ENCODE measurements around the gene KRTAP12-2.
"Not testable (repeated sequence)": the region's sequence is repeated elsewhere in the genome, so short reads cannot be mapped to it uniquely, and the experiment has no call there.

The KRTAP12-2 gene

DNA sequence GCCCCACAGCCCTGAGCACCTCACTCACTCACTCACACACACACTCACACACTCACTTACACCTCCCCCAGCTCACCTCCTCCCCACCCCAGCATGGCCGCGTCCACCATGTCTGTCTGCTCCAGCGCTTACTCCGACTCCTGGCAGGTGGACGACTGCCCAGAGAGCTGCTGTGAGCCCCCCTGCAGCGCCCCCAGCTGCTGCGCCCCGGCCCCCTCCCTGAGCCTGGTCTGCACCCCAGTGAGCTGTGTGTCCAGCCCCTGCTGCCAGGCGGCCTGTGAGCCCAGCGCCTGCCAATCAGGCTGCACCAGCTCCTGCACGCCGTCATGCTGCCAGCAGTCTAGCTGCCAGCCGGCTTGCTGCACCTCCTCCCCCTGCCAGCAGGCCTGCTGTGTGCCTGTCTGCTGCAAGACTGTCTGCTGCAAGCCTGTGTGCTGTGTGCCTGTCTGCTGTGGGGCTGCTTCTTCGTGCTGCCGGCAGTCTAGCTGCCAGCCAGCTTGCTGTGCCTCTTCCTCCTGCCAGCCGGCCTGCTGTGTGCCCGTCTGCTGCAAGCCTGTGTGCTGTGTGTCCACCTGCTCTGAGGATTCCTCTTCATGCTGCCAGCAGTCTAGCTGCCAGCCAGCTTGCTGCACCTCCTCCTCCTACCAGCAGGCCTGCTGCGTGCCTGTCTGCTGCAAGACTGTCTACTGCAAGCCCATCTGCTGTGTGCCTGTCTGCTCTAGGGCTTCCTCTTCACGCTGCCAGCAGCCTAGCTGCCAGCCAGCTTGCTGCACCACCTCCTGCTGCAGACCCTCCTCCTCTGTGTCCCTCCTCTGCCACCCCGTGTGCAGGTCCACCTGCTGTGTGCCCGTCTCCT, 20.1 kb downstream of the KRTAP12-2 start, which contains the start of gene KRTAP10-11:
TSS of gene KRTAP10-11 (plus strand) at position 49 of the 856 bp plus-strand sequence. CDS start at position 94, 45 bp downstream.
- TF ChIP-seq CTCF (IDR thresholded peaks at IDR 0.05), result not testable (repeated sequence)

GRCh38 chr21:44644878-44645277, 21.8 kb downstream of the KRTAP12-2 start:
- no peak for TF ChIP-seq CTCF (IDR thresholded peaks at IDR 0.05)

DNA sequence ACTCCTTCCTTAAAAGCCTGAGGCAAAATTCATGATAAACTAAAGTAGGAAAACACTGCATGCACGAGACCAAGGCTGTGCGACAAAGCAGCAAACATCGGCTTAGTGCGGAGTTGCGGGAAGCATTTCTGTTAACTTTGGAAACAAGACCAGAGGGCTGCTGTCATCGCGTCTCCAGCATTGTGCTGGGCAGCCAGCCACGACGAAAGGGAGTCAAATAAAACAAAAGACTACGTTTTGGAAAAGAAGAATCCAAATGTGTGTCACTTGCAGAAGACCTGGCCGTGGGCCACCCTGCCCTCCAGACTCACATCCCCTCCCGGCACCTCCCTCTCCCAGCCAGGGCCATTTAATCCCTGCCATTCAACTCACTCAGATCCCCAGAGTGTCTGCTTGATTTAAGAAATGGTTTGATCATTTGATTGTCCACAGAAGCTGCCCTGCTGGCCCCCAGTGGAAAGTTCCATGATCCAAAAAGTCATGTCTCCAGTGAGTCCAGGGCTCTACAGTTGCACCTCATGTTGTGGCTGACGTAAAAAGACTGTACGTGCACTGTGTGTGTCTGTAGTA, 22.9 kb downstream of the KRTAP12-2 start:
- TF ChIP-seq CTCF (IDR thresholded peaks at IDR 0.05), result no peak

DNA sequence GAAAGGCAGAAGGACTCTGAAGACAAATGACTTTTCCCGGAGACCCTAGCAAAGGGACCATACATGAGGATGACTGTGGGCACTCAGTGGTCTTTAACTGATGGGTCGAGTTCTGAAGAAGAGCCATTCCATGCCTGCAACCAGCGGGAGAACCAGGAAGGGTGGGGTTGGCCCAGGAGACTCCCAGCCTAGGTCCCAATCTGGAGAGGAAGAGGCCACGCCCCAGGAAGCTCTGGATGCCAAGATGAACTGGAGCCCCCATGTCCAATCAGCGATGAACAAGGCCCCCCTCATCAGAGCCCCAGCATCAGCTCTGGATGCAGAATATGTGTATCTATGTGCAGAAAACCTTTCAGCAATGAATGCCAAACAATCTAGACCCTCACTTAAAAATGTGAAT, 26.0 kb downstream of the KRTAP12-2 start:
- TF ChIP-seq CTCF (IDR thresholded peaks at IDR 0.05), result no peak

GRCh38 chr21:44639331-44639655, 27.4 kb downstream of the KRTAP12-2 start:
- TF ChIP-seq CTCF (IDR thresholded peaks at IDR 0.05), result no peak

- no peak for TF ChIP-seq CTCF (IDR thresholded peaks at IDR 0.05)
These were observed 29.5 kb downstream of the KRTAP12-2 start, which contains the start of gene KRTAP10-10 for GRCh38 chr21:44637018-44637850. TSS of gene KRTAP10-10 (plus strand) at chr21:44637356. CDS start at chr21:44637418, 62 bp downstream.

- TF ChIP-seq CTCF (IDR thresholded peaks at IDR 0.05), result no peak
These were observed 30.3 kb downstream of the KRTAP12-2 start for GRCh38 chr21:44636209-44637017.

Measured in LNCAP (cell line).